Measurements from ENCODE around the gene RAB11FIP4.

RAB11FIP4 gene

GRCh38 chr17:31388351-31388750 lies 3.1 kb upstream of the RAB11FIP4 start:
- no peak for DNase-seq

- no peak for DNase-seq
Observed at GRCh38 chr17:31388770-31389656, 2.5 kb upstream of the RAB11FIP4 start.

GRCh38 chr17:31389657-31390381 lies 1.7 kb upstream of the RAB11FIP4 start:
- DNase-seq: no peak

- no peak for DNase-seq
Observed at GRCh38 chr17:31390426-31390747, 1.1 kb upstream of the RAB11FIP4 start.

- no peak for DNase-seq
Observed at GRCh38 chr17:31390748-31391495, 553 bp upstream of the RAB11FIP4 start.

- no peak for DNase-seq
Observed at GRCh38 chr17:31392002-31392855, 754 bp downstream of the RAB11FIP4 start.

- DNase-seq: no peak
Observed at GRCh38 chr17:31392856-31393748, 1.6 kb downstream of the RAB11FIP4 start.

GRCh38 chr17:31393749-31394146 lies 2.3 kb downstream of the RAB11FIP4 start:
- no peak for DNase-seq

GRCh38 chr17:31394544-31394943 lies 3.1 kb downstream of the RAB11FIP4 start:
- no peak for DNase-seq

GRCh38 chr17:31397256-31397939 lies 5.9 kb downstream of the RAB11FIP4 start:
- DNase-seq: no peak

- DNase-seq: no peak
Observed at GRCh38 chr17:31398381-31399311, 7.2 kb downstream of the RAB11FIP4 start.

GRCh38 chr17:31400481-31400950 lies 9.0 kb downstream of the RAB11FIP4 start:
- no peak for DNase-seq

- DNase-seq: no peak
Observed at GRCh38 chr17:31401456-31402254, 10.2 kb downstream of the RAB11FIP4 start.

- DNase-seq: no peak
Observed at GRCh38 chr17:31404028-31404949, 12.8 kb downstream of the RAB11FIP4 start.

GRCh38 chr17:31405890-31406371 lies 14.5 kb downstream of the RAB11FIP4 start:
- no peak for DNase-seq

- DNase-seq: no peak
Observed at GRCh38 chr17:31408586-31408985, 17.1 kb downstream of the RAB11FIP4 start.

GRCh38 chr17:31411707-31412285 lies 20.3 kb downstream of the RAB11FIP4 start:
- no peak for DNase-seq

Measured in NCI-H774 (cell line).